ENCODE measurements around the gene MPV17L. TPM values are rescaled to one million over a fixed set of nuclear protein-coding genes. Genes with fewer than 3 reads are reported as not detected.
"Not testable (repeated sequence)": the region's sequence is repeated elsewhere in the genome, so short reads cannot be mapped to it uniquely, and the experiment has no call there.

Gene MPV17L
- total RNA-seq, 1 experiment from 2014 or later, result 6.4 TPM

GRCh38 chr16:15352852-15353251 lies 42.7 kb upstream of the MPV17L start:
- H3T11ph ChIP-seq (ENCODE audit: low read length); H3K27ac Mint-ChIP-seq; H2AK5ac ChIP-seq (ENCODE audit: insufficient read length, low read length); DNase-seq; H3K9me3 ChIP-seq (ENCODE audit: control insufficient read depth, low read depth, low read length); H2BK12ac ChIP-seq (ENCODE audit: insufficient read length, low read depth, low read length); H2BK15ac ChIP-seq (ENCODE audit: low read depth, low read length); H3K4me2 ChIP-seq (ENCODE audit: insufficient read depth, insufficient read length, low read length); H3K23me2 ChIP-seq (ENCODE audit: insufficient read length, low read depth, low read length, poor library complexity, severe bottlenecking); H2BK120ac ChIP-seq (ENCODE audit: low read depth, low read length, poor library complexity, severe bottlenecking); H4K91ac ChIP-seq (ENCODE audit: insufficient read length, low read depth, low read length); H3K18ac ChIP-seq (ENCODE audit: insufficient read length, low read depth, low read length); H4K8ac ChIP-seq (replicated peaks; ENCODE audit: insufficient read length, low read depth, low read length); H3K36me3 Mint-ChIP-seq (ENCODE audit: insufficient read depth in 1 of 3, low read depth in 3 of 3); H3K79me2 ChIP-seq (ENCODE audit: insufficient read depth, low read length); H3K27me3 Mint-ChIP-seq (ENCODE audit: low read depth); H2BK5ac ChIP-seq (ENCODE audit: insufficient read length, low read length); H3K79me1 ChIP-seq (ENCODE audit: insufficient read depth, low read depth, low read length, poor library complexity, severe bottlenecking); H3K9ac ChIP-seq (ENCODE audit: extremely low read depth, insufficient read length, low read length); H3K4me1 Mint-ChIP-seq; H3K9me3 Mint-ChIP-seq; H3K14ac ChIP-seq (ENCODE audit: insufficient read depth, low read length); H4K20me1 ChIP-seq (ENCODE audit: control insufficient read depth, insufficient read depth, insufficient read length); H3K56ac ChIP-seq (ENCODE audit: insufficient read length, low read depth, low read length); H3K27me3 ChIP-seq (ENCODE audit: insufficient read depth, low read length); H3K27ac ChIP-seq (ENCODE audit: insufficient read length, low read depth, low read length); H4K5ac ChIP-seq (ENCODE audit: insufficient read length, low read depth, low read length); H2AFZ ChIP-seq (ENCODE audit: low read length); H3K4me3 Mint-ChIP-seq; H3K23ac ChIP-seq (ENCODE audit: insufficient read length, low read depth, low read length); H3K4me1 ChIP-seq (ENCODE audit: insufficient read depth, low read length); H2BK20ac ChIP-seq (ENCODE audit: low read depth, low read length, poor library complexity, severe bottlenecking); H3K4ac ChIP-seq (ENCODE audit: low read depth, low read length): not testable (repeated sequence)
- no CpG with 5 or more reads among the region's 3 CpGs for WGBS (ENCODE audit: extremely low coverage, insufficient read length, low lambda C conversion rate)

DNA sequence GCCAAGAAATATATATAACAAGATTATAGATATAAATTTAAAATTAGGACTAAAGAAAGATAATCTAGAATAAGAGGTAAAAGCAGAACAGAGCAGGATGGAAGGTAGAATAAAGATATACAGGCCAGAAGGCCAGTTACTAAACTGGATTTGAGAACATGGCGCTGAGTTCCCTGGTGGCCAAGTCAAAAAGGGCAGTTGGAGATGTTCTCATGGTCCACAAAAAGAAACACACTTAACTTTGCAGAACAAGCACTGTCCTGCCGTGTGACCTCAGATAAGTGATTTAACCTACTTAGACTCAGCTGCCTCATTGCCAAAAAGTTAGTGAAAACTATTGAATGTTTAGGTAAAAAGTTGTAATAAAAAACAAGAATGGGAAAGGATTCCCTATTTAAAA lies 40.7 kb upstream of the MPV17L start:
- H4K91ac ChIP-seq (ENCODE audit: insufficient read length, low read depth, low read length); H3K18ac ChIP-seq (ENCODE audit: insufficient read length, low read depth, low read length); H3K23ac ChIP-seq (ENCODE audit: insufficient read length, low read depth, low read length); H3K79me1 ChIP-seq (ENCODE audit: insufficient read depth, low read depth, low read length, poor library complexity, severe bottlenecking); H3K4me2 ChIP-seq (ENCODE audit: insufficient read depth, insufficient read length, low read length); H3K14ac ChIP-seq (ENCODE audit: insufficient read depth, low read length); H3K4me1 ChIP-seq (ENCODE audit: insufficient read depth, low read length); H3K9me3 Mint-ChIP-seq; H2BK20ac ChIP-seq (ENCODE audit: low read depth, low read length, poor library complexity, severe bottlenecking); H3K4me3 Mint-ChIP-seq; H2BK15ac ChIP-seq (ENCODE audit: low read depth, low read length); H4K20me1 ChIP-seq (ENCODE audit: control insufficient read depth, insufficient read depth, insufficient read length); H3K36me3 Mint-ChIP-seq (ENCODE audit: insufficient read depth in 1 of 3, low read depth in 3 of 3); H3K4ac ChIP-seq (ENCODE audit: low read depth, low read length); H3K9me3 ChIP-seq (ENCODE audit: control insufficient read depth, low read depth, low read length); H2BK5ac ChIP-seq (ENCODE audit: insufficient read length, low read length); H4K8ac ChIP-seq (replicated peaks; ENCODE audit: insufficient read length, low read depth, low read length); H3K4me1 Mint-ChIP-seq; H3K27me3 ChIP-seq (ENCODE audit: insufficient read depth, low read length); H4K5ac ChIP-seq (ENCODE audit: insufficient read length, low read depth, low read length); H3K27ac ChIP-seq (ENCODE audit: insufficient read length, low read depth, low read length); H3K56ac ChIP-seq (ENCODE audit: insufficient read length, low read depth, low read length); H2BK120ac ChIP-seq (ENCODE audit: low read depth, low read length, poor library complexity, severe bottlenecking); H2AFZ ChIP-seq (ENCODE audit: low read length); H3K23me2 ChIP-seq (ENCODE audit: insufficient read length, low read depth, low read length, poor library complexity, severe bottlenecking); DNase-seq; H2AK5ac ChIP-seq (ENCODE audit: insufficient read length, low read length); H2BK12ac ChIP-seq (ENCODE audit: insufficient read length, low read depth, low read length); H3K9ac ChIP-seq (ENCODE audit: extremely low read depth, insufficient read length, low read length); H3K27ac Mint-ChIP-seq; H3K79me2 ChIP-seq (ENCODE audit: insufficient read depth, low read length); H3K27me3 Mint-ChIP-seq (ENCODE audit: low read depth); H3T11ph ChIP-seq (ENCODE audit: low read length): not testable (repeated sequence)
- WGBS (ENCODE audit: extremely low coverage, insufficient read length, low lambda C conversion rate), result no CpG with 5 or more reads among the region's 2 CpGs
